Tibial artery (tissue), 4 donors: ENCODE results near the gene AUNIP.

Experiments
- DNase-seq, 2 donors: peaks; one replicate each; pipeline ENCODE4 v3.0.0-alpha.2; 2019
- H3K27ac ChIP-seq, 2 donors: fragments of 200-600 bp; sonication (generic) in 1 of 2; 1 replicate in 1 of 2; 2 replicates in 1 of 2; pipeline ENCODE4 v1.5.1; 2018 to 2019; ENCODE audit warnings: mild to moderate bottlenecking in 1 of 2
- H3K27me3 ChIP-seq, 2 donors: fragments of 200-600 bp; sonication (generic) in 1 of 2; one replicate each; pipeline versions ENCODE4 v1.5.1 to v1.6.0; 2016 to 2019
- H3K36me3 ChIP-seq, 3 donors: fragments of 200-600 bp; sonication (generic) in 2 of 3; one replicate each; pipeline ENCODE4 v1.5.1; 2016 to 2019; ENCODE audit warnings: mild to moderate bottlenecking in 2 of 3
- H3K4me1 ChIP-seq, 4 donors: fragments of 200-600 bp; sonication (generic) in 2 of 4; 1 replicate in 3 of 4; 2 replicates in 1 of 4; pipeline ENCODE4 v1.5.1; 2016 to 2019
- H3K4me3 ChIP-seq, 2 donors: fragments of 200-600 bp; sonication (generic) in 1 of 2; 1 replicate in 1 of 2; 2 replicates in 1 of 2; pipeline ENCODE4 v1.5.1; 2018 to 2019; ENCODE audit warnings: mild to moderate bottlenecking in 2 of 2
- H3K9me3 ChIP-seq, 3 donors: fragments of 200-600 bp; sonication (generic) in 1 of 3; one replicate each; pipeline ENCODE4 v1.5.1; 2016 to 2019
- CTCF ChIP-seq, 2 experiments: fragments of 200-600 bp in 1 of 2; fragments of 450-650 bp in 1 of 2; IDR thresholded peaks; one replicate each; pipeline ENCODE4 v1.5.1; 2017 to 2019; ENCODE audit warnings: antibody characterized with exemption in 2 of 2, mild to moderate bottlenecking in 1 of 2, moderate library complexity in 1 of 2
- intact Hi-C: fragments of 100-400 bp; cut with DNase I; formaldehyde crosslinking; loops from one replicate; pipeline ENCODE4 v1.15.0; 2023; ENCODE audit warnings: low total_unique reads

Gene AUNIP

GRCh38 chr1:25858906-25859789 is at the start of gene AUNIP:
AUNIP (minus strand) TSS chr1:25859457; CDS start chr1:25859357, 100 bp downstream.
- H3K4me1 ChIP-seq: peaks cover 0 to 18% (median 12%) of the 10 kb centered on the region in 4 donors
- intact Hi-C loops: no loop called here
- DNase-seq: peak; percentile 83 to 89

GRCh38 chr1:25909040-25909439 is 49.8 kb upstream of the AUNIP start:
- Histone ChIP-seq H3K27me3 (no peaks in the 10 kb centered on the region), H3K27ac (no peak overlapping the region), H3K9me3 (no peaks in the 10 kb centered on the region), H3K36me3 (no peaks in the 10 kb centered on the region), H3K4me1 (peaks cover 0 to 26% (median 20%) of the 10 kb centered on the region in 4 donors), H3K4me3 (no peak overlapping the region)
- DNase-seq: no peak
- TF ChIP-seq CTCF (IDR thresholded peaks at IDR 0.05): no peak
- intact Hi-C loops: no loop called here

More at GRCh38 chr1:25858906-25859789, at the start of gene AUNIP:
- peaks cover 0 to 18% (median 5%) of the 10 kb centered on the region in 3 donors for H3K36me3 ChIP-seq
- H3K27me3 ChIP-seq: no peaks in the 10 kb centered on the region
- peak within 1 kb of the TSS; percentile 70 to 75 for H3K27ac ChIP-seq
- TF ChIP-seq CTCF (IDR thresholded peaks at IDR 0.05): no peak
- H3K4me3 ChIP-seq: peak within 1 kb of the TSS; percentile 53 to 58
- H3K9me3 ChIP-seq: no peaks in the 10 kb centered on the region

- Histone ChIP-seq H3K27me3 (no peaks in the 10 kb centered on the region), H3K4me3 (no peak overlapping the region), H3K27ac (no peak overlapping the region), H3K4me1 (peaks cover 0 to 27% (median 22%) of the 10 kb centered on the region in 4 donors), H3K36me3 (peaks cover 0 to 4% (median 0%) of the 10 kb centered on the region in 3 donors), H3K9me3 (no peaks in the 10 kb centered on the region)
- TF ChIP-seq CTCF (IDR thresholded peaks at IDR 0.05): no peak
- intact Hi-C loops: no loop called here
- DNase-seq: no peak
These were observed 48.9 kb upstream of the AUNIP start for GRCh38 chr1:25908161-25908560.

- no peak overlapping the region for H3K27ac ChIP-seq
- no peaks in the 10 kb centered on the region for H3K9me3 ChIP-seq
- peaks cover 0 to 4% (median 0%) of the 10 kb centered on the region in 3 donors for H3K36me3 ChIP-seq
- intact Hi-C loops: no loop called here
- H3K4me1 ChIP-seq: peaks cover 0 to 27% (median 22%) of the 10 kb centered on the region in 4 donors
- no peaks in the 10 kb centered on the region for H3K27me3 ChIP-seq
- DNase-seq: no peak
- TF ChIP-seq CTCF (IDR thresholded peaks at IDR 0.05): no peak
- no peak overlapping the region for H3K4me3 ChIP-seq
These were observed 48.3 kb upstream of the AUNIP start for GRCh38 chr1:25907601-25908000.

GRCh38 chr1:25906644-25907300 is 47.5 kb upstream of the AUNIP start:
- Histone ChIP-seq H3K4me1 (peaks cover 0 to 27% (median 22%) of the 10 kb centered on the region in 4 donors), H3K27ac (peak overlapping the region; percentile 82 to 83), H3K4me3 (peak overlapping the region; percentile 70 to 73), H3K27me3 (no peaks in the 10 kb centered on the region), H3K9me3 (no peaks in the 10 kb centered on the region), H3K36me3 (peaks cover 0 to 4% (median 0%) of the 10 kb centered on the region in 3 donors)
- no peak for TF ChIP-seq CTCF (IDR thresholded peaks at IDR 0.05)
- peak; percentile 24 to 71 for DNase-seq
- intact Hi-C loops: no loop called here
